Activated naive CD4-positive, alpha-beta T cell treated with anti-CD3 and anti-CD28 coated beads, Interleukin-2, amount 50 U/mL, for 24 hours (primary cell): ENCODE data around the gene COL6A2.
"Not testable (repeated sequence)": the region's sequence is repeated elsewhere in the genome, so short reads cannot be mapped to it uniquely, and the experiment has no call there.

ENCODE experiments used
- H3K27ac Mint-ChIP-seq: one replicate; pipeline ENCODE4 v1.8.0; 2021; ENCODE audit warnings: mild to moderate bottlenecking, mixed read lengths
- H3K27me3 Mint-ChIP-seq: one replicate; pipeline ENCODE4 v1.8.0; 2021; ENCODE audit warnings: mixed read lengths
- H3K36me3 Mint-ChIP-seq: one replicate; pipeline ENCODE4 v1.8.0; 2021; ENCODE audit warnings: mixed read lengths
- H3K4me1 Mint-ChIP-seq: one replicate; pipeline ENCODE4 v1.8.0; 2021; ENCODE audit warnings: mixed read lengths
- H3K4me3 Mint-ChIP-seq: one replicate; pipeline ENCODE4 v1.8.0; 2021; ENCODE audit warnings: mild to moderate bottlenecking, mixed read lengths
- H3K9me3 Mint-ChIP-seq: one replicate; pipeline ENCODE4 v1.8.0; 2021; ENCODE audit warnings: mixed read lengths

Gene COL6A2

DNA sequence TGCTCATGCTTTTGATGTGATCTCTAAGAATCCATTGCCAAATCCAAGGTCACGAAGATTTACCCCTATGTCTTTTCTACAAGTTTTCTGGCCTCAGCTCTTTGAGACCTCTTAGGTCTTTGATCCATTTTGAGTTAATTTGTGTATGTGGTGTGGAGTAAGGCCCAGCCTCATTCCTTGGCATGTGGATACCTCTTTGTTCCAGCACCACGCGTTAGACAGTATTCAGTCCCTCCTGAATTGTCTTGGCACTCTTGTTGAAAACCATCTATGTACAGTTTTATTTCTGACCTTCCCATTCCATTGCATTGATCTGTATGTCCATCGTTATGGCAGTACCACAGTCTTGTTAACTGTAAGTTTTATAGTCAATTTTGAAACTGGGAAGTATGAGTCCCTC is 65.5 kb downstream of the COL6A2 start:
- H3K4me3 Mint-ChIP-seq: peak overlapping the region; percentile 42
- peaks cover 1% of the 10 kb centered on the region for H3K27me3 Mint-ChIP-seq
- H3K36me3 Mint-ChIP-seq: peaks cover 4% of the 10 kb centered on the region
- H3K27ac Mint-ChIP-seq: no peak overlapping the region
- H3K4me1 Mint-ChIP-seq: no peaks in the 10 kb centered on the region
- no peaks in the 10 kb centered on the region for H3K9me3 Mint-ChIP-seq

DNA sequence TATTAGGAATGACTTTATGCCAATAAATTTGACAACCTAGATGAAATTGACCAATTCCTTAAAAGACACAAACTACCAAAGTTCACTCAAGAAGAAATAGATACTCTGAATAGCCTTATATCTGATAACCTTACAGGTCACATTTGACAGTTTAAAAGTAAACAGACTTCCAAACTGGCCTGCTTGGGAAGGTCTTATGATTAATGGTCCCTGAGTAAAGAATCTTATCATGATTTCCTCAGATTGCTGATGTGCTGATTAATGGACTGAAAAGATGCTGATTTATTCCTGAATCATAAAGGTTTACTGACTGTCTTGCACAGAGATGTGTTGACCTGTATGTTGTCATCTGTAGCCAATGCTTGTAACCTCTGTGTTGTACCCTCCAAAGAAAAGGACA is 67.2 kb downstream of the COL6A2 start:
- Mint-ChIP-seq H3K4me3 (no peak overlapping the region), H3K36me3 (peaks cover 4% of the 10 kb centered on the region), H3K27me3 (peaks cover 1% of the 10 kb centered on the region), H3K4me1 (no peaks in the 10 kb centered on the region), H3K9me3 (no peaks in the 10 kb centered on the region), H3K27ac (no peak overlapping the region)

DNA sequence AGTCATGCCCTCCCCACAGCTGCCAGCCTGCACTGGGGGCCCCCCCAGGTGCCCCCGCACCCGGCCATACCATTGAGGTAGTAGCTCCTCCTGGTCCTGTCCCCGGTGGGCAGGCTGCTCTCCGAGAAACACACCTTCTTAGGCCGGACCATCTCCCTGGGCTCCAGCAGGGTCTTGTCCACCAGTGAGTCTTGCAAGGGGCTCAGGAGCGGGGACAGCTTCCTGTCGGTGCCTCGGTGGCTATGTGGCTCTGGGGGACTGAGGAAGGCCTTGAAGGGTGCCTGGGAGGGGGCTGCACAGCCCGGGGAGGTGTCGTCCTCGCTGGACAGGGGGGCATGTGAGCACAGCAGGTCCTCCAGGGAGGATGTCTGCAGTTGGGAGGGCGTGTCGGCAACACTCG is 70.3 kb downstream of the COL6A2 start:
- Mint-ChIP-seq H3K9me3 (no peaks in the 10 kb centered on the region), H3K27me3 (no peaks in the 10 kb centered on the region), H3K4me3 (no peak overlapping the region), H3K27ac (no peak overlapping the region), H3K4me1 (peaks cover 6% of the 10 kb centered on the region), H3K36me3 (peaks cover 4% of the 10 kb centered on the region)

DNA sequence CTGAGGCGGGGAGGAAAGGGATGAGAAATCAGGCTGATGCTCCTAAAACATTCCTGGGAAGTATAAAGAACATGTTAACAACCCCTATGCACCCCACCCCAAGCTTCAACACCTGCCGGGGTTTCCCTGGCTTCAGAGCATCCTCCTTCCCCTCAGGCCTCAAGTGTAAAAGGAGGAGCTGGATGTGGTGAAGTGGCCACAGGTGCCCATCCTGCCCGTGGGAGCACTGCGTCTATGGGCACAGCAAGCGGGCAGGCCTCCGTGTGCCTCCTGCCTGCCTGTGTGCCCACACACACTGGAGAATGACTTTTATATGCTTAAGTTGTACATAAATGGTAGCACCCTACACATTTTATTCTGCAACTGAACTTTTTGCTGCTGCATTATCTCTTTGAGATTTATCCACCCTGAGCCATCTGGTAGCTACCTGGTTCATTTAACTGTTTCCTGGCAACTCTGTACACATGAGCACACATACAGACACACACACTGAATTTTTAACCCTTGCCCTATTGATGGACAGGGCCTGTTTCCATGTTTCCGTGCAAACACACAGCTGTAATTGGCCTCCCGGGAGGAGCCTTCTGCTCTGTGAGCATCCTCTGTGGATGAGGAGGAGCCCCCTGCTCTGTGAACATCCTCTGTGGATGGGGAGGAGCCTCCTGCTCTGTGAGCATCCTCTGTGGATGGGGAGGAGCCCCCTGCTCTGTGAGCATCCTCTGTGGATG is 70.9 kb downstream of the COL6A2 start:
- Mint-ChIP-seq H3K36me3 (peaks cover 4% of the 10 kb centered on the region), H3K4me3 (no peak overlapping the region), H3K9me3 (no peaks in the 10 kb centered on the region), H3K27ac (no peak overlapping the region), H3K27me3 (no peaks in the 10 kb centered on the region), H3K4me1 (peaks cover 6% of the 10 kb centered on the region)

DNA sequence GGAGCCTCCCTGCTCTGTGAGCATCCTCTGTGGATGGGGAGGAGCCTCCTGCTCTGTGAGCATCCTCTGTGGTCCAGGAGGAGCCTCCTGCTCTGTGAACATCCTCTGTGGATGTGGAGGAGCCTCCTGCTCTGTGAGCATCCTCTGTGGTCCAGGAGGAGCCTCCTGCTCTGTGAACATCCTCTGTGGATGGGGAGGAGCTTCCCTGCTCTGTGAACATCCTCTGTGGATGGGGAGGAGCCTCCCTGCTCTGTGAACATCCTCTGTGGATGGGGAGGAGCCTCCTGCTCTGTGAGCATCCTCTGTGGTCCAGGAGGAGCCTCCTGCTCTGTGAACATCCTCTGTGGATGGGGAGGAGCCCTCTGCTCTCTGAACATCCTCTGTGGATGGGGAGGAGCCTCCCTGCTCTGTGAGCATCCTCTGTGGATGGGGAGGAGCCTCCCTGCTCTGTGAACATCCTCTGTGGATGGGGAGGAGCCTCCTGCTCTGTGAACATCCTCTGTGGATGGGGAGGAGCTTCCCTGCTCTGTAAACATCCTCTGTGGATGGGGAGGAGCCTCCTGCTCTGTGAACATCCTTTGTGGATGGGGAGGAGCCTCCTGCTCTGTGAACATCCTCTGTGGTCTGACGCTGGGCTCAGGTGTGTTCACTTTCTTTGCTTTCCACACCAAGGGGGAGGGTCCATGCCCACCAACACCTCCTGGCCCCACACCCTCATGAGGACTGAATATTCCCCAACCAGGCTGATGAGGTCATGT is 72.7 kb downstream of the COL6A2 start:
- peak overlapping the region; percentile 84 for H3K27ac Mint-ChIP-seq
- H3K4me3 Mint-ChIP-seq: not testable (repeated sequence)

DNA sequence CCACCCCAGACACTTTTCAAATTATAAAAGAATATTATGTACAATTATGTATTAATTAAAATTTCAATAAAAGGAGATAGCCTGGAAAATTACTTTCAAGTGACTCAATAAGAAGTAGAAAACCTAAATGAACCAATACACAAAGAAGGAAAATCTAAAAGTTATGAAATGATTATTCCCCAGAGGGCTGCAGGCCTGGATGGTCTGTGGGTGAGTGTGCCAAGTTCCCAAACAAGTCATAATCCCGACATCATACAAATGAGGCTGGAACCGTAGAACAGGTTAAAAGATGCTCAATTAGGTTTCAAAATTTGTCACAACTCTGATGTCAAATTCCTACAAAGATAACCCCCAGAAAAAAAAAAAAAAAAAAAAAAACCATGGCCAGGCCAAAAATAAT is 73.7 kb downstream of the COL6A2 start:
- peak overlapping the region; percentile 41 for H3K27ac Mint-ChIP-seq
- H3K4me1 Mint-ChIP-seq: peaks cover 6% of the 10 kb centered on the region
- H3K36me3 Mint-ChIP-seq: peaks cover 13% of the 10 kb centered on the region
- H3K4me3 Mint-ChIP-seq: no peak overlapping the region
- peaks cover 14% of the 10 kb centered on the region for H3K9me3 Mint-ChIP-seq
- H3K27me3 Mint-ChIP-seq: no peaks in the 10 kb centered on the region

More for the DNA sequence above, 72.7 kb downstream of the COL6A2 start:
- H3K36me3 Mint-ChIP-seq: peaks cover 14% of the 10 kb centered on the region
- not testable (repeated sequence) for H3K4me1 Mint-ChIP-seq, H3K27me3 Mint-ChIP-seq, H3K9me3 Mint-ChIP-seq

DNA sequence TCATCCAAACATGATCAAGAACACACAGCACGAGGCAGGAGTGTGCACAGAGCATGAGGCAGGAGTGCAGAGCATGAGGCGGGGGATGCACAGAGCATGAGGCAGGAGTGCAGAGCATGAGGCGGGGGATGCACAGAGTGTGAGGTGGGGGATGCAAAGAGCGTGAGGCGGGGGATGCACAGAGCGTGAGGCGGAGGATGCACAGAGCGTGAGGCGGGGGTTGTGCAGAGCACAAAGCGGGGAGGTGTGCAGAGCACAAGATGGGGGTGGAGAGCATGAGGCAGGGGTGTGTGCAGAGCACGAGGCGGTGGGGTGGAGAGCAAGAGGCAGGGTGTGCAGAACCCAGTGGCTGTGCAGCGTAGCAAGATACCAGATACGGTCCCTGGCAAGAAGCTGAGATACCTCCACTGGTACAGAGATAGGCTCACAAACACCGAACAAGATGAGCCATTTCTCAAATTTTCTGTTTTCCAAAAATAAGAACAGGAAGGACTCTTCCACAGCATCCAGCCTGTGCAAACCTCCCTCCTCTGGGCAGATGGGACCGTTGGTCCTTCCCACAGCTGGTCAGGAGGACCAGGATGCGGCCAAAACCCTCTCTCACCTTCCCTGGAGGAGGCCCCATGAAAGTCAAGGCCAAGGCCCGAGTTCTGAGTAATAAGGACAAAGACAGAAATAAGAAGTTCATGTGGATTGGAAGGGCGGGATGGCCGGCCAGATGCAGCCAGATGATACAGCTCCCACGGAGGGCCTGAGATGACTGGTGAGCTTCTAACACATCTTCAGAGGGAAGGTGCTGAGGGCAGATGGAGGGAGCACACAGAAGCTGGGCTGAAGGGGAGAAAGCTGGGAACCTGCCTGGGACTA is 74.3 kb downstream of the COL6A2 start:
- Mint-ChIP-seq H3K27ac (peak overlapping the region; percentile 41), H3K36me3 (peaks cover 12% of the 10 kb centered on the region), H3K4me3 (no peak overlapping the region), H3K4me1 (peaks cover 6% of the 10 kb centered on the region), H3K27me3 (no peaks in the 10 kb centered on the region), H3K9me3 (peaks cover 14% of the 10 kb centered on the region)

DNA sequence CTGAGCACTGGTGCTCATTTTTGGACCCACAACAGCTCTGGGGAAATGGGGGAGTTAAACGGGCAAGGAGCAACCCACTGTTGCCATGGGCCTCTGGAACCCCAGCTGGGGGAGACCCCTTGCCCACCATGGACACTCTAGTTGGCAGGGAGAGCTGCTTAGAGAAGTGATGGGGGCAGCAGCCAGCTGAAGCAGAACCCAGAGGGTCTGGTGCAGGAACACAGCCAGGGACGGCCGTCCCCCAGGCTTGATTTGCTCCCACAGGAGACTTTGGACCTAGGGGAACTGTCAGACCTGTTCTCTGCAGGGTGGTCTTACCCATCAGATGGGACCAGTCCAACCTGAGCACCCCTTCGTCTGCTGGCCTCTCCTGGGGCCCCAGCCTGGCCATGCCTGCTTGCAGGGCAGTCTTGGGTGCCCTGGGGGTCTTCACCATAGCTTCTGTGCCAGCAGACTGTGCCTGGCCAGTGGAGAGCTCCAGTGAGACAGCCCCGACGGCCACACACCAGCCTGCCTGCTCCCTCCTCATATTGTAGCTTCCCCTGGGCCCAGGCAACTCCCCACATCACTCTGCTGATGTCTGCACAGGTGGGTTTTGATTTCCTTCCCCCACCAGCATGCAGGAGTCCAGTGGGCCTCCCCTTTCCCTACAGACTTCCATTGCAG is 75.1 kb downstream of the COL6A2 start:
- Mint-ChIP-seq H3K36me3 (peaks cover 12% of the 10 kb centered on the region), H3K27me3 (no peaks in the 10 kb centered on the region), H3K27ac (no peak overlapping the region), H3K4me1 (peaks cover 6% of the 10 kb centered on the region), H3K4me3 (no peak overlapping the region), H3K9me3 (peaks cover 14% of the 10 kb centered on the region)

DNA sequence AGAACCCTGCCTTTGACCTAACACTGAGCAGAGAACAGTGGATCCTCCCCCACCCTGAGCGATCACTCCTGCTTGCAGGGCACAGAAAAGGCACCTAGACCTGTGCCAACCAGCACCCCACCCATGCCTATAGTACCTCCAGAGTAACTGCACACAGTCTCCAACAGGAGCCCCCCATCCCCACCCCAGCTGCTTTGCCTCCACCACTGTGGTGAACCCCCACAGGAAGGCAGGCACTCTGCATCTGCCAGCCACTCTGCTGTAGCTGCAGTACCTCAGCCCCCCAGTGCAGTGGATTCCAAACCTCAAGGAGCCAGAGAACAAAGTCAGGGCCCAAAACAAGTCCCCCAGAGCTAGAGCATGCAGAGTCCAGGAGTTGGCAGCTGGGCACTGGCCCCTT is 75.7 kb downstream of the COL6A2 start:
- H3K4me3 Mint-ChIP-seq: no peak overlapping the region
- no peaks in the 10 kb centered on the region for H3K27me3 Mint-ChIP-seq
- H3K9me3 Mint-ChIP-seq: peaks cover 14% of the 10 kb centered on the region
- peaks cover 6% of the 10 kb centered on the region for H3K4me1 Mint-ChIP-seq
- H3K27ac Mint-ChIP-seq: no peak overlapping the region
- H3K36me3 Mint-ChIP-seq: peaks cover 12% of the 10 kb centered on the region

DNA sequence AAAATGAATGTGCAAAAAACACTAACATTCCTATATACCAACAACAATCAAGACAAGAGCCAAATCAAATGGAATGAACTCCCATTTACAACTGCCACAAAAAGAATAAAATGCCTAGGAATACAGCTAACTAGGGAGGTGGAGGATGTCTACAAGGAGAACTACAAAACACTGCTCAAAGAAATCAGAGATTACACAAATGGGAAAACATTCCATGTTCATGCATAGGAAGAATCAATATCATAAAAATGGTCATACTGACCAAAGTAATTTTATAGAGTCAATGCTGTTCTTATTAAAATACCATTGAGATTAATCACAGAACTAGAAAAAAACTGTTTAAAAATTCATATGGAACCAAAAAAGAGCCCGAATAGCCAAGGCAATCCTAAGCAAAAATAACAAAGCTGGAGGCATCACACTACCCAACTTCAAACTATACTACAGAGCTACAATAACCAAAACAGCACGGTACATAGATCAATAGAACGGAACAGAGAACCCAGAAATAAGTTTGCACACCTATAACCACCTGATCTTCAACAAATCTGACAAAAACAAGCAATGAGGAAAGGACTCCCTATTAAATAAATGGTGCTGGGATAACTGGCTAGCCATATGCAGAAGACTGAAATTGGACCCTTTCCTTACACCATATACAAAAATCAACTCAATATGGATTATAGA is 78.7 kb downstream of the COL6A2 start:
- Mint-ChIP-seq H3K9me3 (peaks cover 14% of the 10 kb centered on the region), H3K36me3 (peaks cover 12% of the 10 kb centered on the region)
- H3K4me1 Mint-ChIP-seq, H3K27ac Mint-ChIP-seq, H3K4me3 Mint-ChIP-seq, H3K27me3 Mint-ChIP-seq: not testable (repeated sequence)

DNA sequence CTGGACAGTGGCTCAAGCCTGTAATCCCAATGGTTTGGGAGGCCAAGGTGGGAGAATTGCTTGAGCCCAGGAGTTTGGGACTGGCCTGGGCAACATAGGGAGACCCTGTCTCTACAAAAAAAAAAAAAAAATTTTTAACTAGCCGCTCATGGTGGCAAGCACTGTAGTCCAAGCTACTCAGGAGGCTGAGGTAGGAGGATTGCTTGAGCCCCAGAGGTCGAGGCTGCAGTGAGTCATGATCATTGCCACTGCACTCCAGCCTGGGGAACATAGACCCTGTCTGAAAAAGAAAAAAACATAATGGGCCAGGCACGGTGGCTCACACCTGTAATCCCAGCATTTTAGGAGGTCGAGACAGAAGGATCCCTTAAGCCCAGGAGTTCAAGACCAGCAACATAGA is 81.0 kb downstream of the COL6A2 start:
- Mint-ChIP-seq H3K4me3 (no peak overlapping the region), H3K9me3 (peaks cover 14% of the 10 kb centered on the region), H3K4me1 (no peaks in the 10 kb centered on the region), H3K27ac (no peak overlapping the region), H3K27me3 (no peaks in the 10 kb centered on the region), H3K36me3 (peaks cover 12% of the 10 kb centered on the region)
